ENCODE data around the gene CGB5. TPM values are rescaled to one million over a fixed set of nuclear protein-coding genes. Genes with fewer than 3 reads are reported as not detected.

CGB5 gene
- total RNA-seq, result 0.16 TPM in 1 of 2 replicates, not detected in the other

DNA sequence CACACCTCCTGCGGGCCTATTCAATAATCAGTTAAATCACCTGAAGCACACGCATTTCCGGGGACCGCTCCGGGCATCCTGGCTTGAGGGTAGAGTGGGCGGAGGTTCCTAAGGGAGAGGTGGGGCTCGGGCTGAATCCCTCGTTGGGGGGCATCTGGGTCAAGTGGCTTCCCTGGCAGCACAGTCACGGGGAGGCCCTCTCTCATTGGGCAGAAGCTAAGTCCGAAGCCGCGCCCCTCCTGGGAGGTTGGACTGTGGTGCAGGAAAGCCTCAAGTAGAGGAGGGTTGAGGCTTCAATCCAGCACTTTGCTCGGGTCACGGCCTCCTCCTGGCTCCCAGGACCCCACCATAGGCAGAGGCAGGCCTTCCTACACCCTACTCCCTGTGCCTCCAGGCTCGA, at the start of gene CGB5:
Gene CGB5 (plus strand): TSS at position 301 of the 400 bp plus-strand sequence. CDS start 362 bp downstream, outside the sequence.

DNA sequence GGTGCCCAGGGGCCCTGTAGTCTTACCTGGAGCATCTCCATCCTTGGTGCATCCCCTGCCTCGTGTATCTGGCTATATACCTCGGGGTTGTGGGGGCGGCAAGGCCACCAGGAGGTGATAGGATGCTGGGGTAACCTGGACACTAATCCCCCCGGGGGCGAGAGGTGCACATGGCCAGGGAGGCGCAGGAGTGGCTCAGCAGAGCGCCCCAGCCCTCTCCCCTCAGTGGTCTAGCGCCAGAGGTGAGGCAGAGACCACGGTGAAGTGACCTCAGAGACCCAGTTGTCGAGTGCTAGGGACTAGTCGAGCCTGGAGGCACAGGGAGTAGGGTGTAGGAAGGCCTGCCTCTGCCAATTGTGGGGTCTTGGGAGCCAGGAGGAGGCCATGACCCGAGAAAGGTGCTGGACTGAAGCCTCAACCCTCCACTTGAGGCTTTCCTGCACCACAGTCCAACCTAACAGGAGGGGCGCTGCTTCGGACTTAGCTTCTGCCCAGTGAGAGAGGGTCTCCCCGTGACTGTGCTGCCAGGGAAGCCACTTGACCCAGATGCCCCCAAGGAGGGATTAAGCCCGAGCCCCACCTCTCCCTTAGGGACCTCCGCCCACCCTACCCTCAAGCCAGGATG, 26.5 kb upstream of the CGB5 start, which contains the start of gene LHB:
Gene LHB (minus strand): TSS at position 51 of the 625 bp plus-strand sequence. CDS start 10 bp downstream, at position 41.

DNA sequence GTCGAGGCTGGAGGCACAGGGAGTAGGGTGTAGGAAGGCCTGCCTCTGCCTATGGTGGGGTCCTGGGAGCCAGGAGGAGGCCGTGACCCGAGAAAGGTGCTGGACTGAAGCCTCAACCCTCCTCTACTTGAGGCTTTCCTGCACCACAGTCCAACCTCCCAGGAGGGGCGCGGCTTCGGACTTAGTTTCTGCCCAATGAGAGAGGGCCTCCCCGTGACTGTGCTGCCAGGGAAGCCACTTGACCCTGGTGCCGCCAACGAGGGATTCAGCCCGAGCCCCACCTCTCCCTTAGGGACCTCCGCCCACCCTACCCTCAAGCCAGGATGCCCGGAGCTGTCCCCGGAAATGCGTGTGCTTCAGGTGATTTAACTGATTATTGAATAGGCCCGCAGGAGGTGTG, 19.4 kb upstream of the CGB5 start, which contains the start of gene CGB3:
Gene CGB3 (minus strand): TSS at position 101 of the 400 bp plus-strand sequence. CDS start 362 bp downstream, outside the sequence.

GRCh38 chr19:49031642-49032301, 11.9 kb upstream of the CGB5 start, which contains the start of gene CGB2:
TSS of gene CGB2 (plus strand) at chr19:49031890. CDS start at chr19:49032096, 206 bp downstream.

DNA sequence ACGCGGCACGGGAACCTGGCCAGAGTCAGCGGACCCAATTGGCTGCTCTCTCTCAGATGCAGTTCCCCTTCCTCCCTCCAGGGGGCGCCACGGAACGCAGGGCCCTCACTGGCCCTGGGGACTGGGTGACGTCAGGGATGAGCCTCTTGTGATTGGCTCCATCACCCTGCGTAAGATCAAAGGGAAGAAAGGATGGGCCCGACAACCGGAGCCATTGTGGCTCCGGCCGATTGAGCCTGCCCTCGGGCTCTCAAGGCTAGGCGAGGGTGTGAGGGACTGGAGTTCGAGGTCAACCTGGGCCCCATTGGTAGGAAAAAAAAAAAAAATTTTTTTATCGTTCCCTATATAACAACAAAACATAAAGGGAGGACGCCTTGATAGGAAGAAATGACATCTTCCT, 6.8 kb upstream of the CGB5 start, which contains the start of gene CGB1:
Gene CGB1 (minus strand): TSS at position 81 of the 400 bp plus-strand sequence. CDS start 184 bp downstream, outside the sequence.

DNA sequence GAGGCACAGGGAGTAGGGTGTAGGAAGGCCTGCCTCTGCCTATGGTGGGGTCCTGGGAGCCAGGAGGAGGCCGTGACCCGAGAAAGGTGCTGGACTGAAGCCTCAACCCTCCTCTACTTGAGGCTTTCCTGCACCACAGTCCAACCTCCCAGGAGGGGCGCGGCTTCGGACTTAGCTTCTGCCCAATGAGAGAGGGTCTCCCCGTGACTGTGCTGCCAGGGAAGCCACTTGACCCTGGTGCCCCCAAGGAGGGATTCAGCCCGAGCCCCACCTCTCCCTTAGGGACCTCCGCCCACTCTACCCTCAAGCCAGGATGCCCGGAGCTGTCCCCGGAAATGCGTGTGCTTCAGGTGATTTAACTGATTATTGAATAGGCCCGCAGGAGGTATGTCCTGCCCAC, 5.4 kb downstream of the CGB5 start, which contains the start of gene CGB8:
Gene CGB8 (minus strand): TSS at position 101 of the 400 bp plus-strand sequence. CDS start 372 bp downstream, outside the sequence.

DNA sequence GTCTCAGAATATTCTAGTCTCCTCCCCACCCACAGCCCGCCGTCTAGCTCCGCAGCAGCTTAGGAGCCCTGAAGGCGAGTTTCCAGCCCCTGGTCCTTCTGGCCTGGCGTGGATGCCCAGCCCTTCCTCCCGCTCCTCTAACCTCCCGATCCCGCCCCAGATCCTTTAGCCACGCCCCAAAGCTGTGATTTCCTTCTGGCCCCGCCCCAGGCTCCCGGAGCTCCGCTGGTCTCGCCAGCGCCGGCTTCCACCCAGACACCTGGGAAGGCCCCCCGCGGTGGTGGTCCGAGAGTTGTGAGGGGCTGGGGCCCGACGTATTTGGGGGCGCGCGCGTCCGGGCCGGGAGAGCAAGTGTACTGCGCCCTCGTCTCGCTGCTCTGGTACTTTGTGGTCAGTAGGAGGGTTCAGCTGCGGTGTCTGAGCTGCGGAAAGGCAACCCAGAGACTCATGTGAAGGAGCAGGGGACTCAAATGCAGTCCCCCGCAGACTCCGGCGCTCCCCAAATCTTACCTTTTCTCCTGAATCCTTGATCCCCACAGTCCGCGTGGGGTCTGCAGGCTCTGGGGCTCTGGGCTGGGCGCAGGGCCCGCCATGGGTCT, 14.1 kb downstream of the CGB5 start, which contains the start of gene CGB7:
Gene CGB7 (minus strand): TSS at position 114 of the 599 bp plus-strand sequence. CDS start 2,374 bp downstream, outside the sequence.

GRCh38 chr19:49064768-49065611, 21.3 kb downstream of the CGB5 start, which contains the start of gene NTF4:
TSS of gene NTF4 (minus strand) at chr19:49064818. CDS start at chr19:49061997, 2,821 bp downstream.

DNA sequence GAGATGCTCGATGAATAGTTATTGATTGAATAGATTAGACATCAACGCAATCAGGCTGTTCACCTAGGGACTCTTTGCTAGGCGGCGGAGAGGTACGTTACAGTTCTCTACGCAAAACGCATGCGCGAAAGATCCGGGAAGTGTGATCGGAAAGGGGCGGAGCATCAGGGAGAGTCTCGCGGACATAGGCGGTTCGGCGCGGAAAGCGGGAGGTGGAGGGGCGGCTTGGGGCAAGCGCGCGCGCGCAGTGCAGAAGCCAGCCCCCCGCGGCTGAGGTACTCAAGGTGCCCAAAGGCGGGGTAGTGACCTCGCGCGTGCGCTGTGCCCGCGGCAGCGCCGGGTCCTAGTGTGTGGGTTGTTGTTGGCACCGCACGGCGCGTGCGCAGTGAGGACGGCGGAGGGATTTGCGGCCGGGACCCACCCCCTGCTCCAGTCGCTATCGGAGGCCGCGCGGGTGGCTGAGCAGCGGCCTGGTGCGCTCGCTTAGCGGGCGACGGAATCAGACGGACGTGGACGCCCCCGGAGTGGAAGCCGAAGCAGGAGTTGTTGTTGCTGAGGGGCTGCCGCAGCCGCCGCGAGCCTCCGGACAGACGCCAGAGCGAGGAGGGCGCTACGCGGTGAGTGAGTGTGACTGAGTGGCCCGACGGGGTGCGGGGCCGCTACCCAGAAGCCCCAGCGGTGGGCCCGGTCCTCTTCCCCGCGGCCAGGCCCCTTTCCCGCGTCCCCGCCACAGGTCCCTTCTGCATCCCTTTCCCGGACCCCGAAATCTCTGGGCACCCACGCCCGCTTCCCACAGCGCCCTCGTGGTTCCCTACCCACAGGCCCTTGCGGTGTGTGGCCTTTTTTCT, 41.6 kb downstream of the CGB5 start, which contains the start of gene SNRNP70:
Gene SNRNP70 (plus strand): TSS at position 432 of the 848 bp plus-strand sequence. CDS start 964 bp downstream, outside the sequence.

Other genes starting within 250 kb of the CGB5 start
- 22.2 and 27.1 TPM in 2 replicates for gene BCAT2, start 232.8 kb upstream of the CGB5 start, total RNA-seq
- gene HSD17B14, start 207.4 kb upstream of the CGB5 start, total RNA-seq, result 5.5 and 15.9 TPM in 2 replicates
- 14.3 and 18.6 TPM in 2 replicates for gene PLEKHA4, start 175.2 kb upstream of the CGB5 start, total RNA-seq
- gene PPP1R15A, start 171.4 kb upstream of the CGB5 start, total RNA-seq, result 48.1 and 56.8 TPM in 2 replicates
- 0.26 and 0.32 TPM in 2 replicates for gene TULP2, start 145.1 kb upstream of the CGB5 start, total RNA-seq
- 149 and 199 TPM in 2 replicates for gene NUCB1, start 143.5 kb upstream of the CGB5 start, total RNA-seq
- gene DHDH, start 110.1 kb upstream of the CGB5 start, total RNA-seq, result 1.6 TPM in 1 of 2 replicates, not detected in the other
- gene BAX, start 89.0 kb upstream of the CGB5 start, total RNA-seq, result 70.6 and 113 TPM in 2 replicates
- 4,288 and 4,455 TPM in 2 replicates for gene FTL, start 78.5 kb upstream of the CGB5 start, total RNA-seq
- gene GYS1, start 50.5 kb upstream of the CGB5 start, total RNA-seq, result 20.4 and 22.7 TPM in 2 replicates
- gene RUVBL2, start 50.0 kb upstream of the CGB5 start, total RNA-seq, result 166 and 207 TPM in 2 replicates
- gene LHB, start 26.8 kb upstream of the CGB5 start, total RNA-seq, result not detected in 2 replicates
- gene CGB3, start 19.5 kb upstream of the CGB5 start, total RNA-seq, result not detected in 2 replicates
- gene CGB2, start 12.0 kb upstream of the CGB5 start, total RNA-seq, result not detected in 2 replicates
- gene CGB1, start 7.0 kb upstream of the CGB5 start, total RNA-seq, result not detected in 2 replicates
- gene CGB8, start 5.3 kb downstream of the CGB5 start, total RNA-seq, result not detected in 2 replicates
- 0.17 and 0.47 TPM in 2 replicates for gene CGB7, start 13.9 kb downstream of the CGB5 start, total RNA-seq
- gene NTF4, start 21.0 kb downstream of the CGB5 start, total RNA-seq, result 0.16 and 0.17 TPM in 2 replicates
- gene KCNA7, start 28.9 kb downstream of the CGB5 start, total RNA-seq, result not detected in 2 replicates
- gene SNRNP70, start 41.6 kb downstream of the CGB5 start, total RNA-seq, result 128 and 142 TPM in 2 replicates
- gene LIN7B, start 70.5 kb downstream of the CGB5 start, total RNA-seq, result 12.0 and 13.3 TPM in 2 replicates
- 0.16 and 0.77 TPM in 2 replicates for gene C19orf73, start 75.3 kb downstream of the CGB5 start, total RNA-seq
- 1.0 and 2.0 TPM in 2 replicates for gene PPFIA3, start 75.7 kb downstream of the CGB5 start, total RNA-seq
- gene HRC, start 111.5 kb downstream of the CGB5 start, total RNA-seq, result 0.09 TPM in 1 of 2 replicates, not detected in the other
- gene TRPM4, start 113.9 kb downstream of the CGB5 start, total RNA-seq, result 16.5 and 17.5 TPM in 2 replicates